GM12878 (cell line): ENCODE results near the gene RGS4. TPM values are rescaled to one million over a fixed set of nuclear protein-coding genes. Genes with fewer than 3 reads are reported as not detected.

Source experiments
- ATAC-seq: fragments of 200-7000 bp; cut with Tn5 transposase; 3 replicates; pipeline ENCODE4 v1.9.1; 2020; ENCODE audit warnings: mild to moderate bottlenecking, moderate library complexity
- Bru-seq: library from RNA; stranded (reverse); fragments of 400-500 nt; gene quantifications from one replicate; lab custom pipeline; 2021; lab: Mats Ljungman, UMichigan
- BruChase-seq, 2 experiments: library from RNA; stranded (reverse); fragments of 400-500 nt; gene quantifications; one replicate each; lab custom pipeline; 2021; lab: Mats Ljungman, UMichigan
- BruUV-seq: library from RNA; stranded (reverse); fragments of 400-500 nt; replicated peaks from 2 replicates; lab custom pipeline; 2021; lab: Mats Ljungman, UMichigan
- CTCF ChIA-PET: fragments of 300-600 bp; sonication (Branson Sonifier 250); formaldehyde crosslinking; extraction: SDS; loops from one replicate; lab custom pipeline; 2021; ENCODE audit warnings: inconsistent platforms; lab: Yijun Ruan, JAX
- POLR2A ChIA-PET: fragments of 350-600 bp; formaldehyde crosslinking; extraction: SDS; loops from one replicate; lab custom pipeline; 2021; ENCODE audit warnings: inconsistent platforms; lab: Charles Lee
- RAD21 ChIA-PET: fragments of 300-600 bp; sonication (Branson Sonifier 250); formaldehyde crosslinking; loops from one replicate; lab custom pipeline; 2023; ENCODE audit warnings: antibody characterized with exemption; ENCODE audit not compliant: unreplicated experiment; lab: Charles Lee
- SMC1A ChIA-PET: fragments of 300-600 bp; sonication (Branson Sonifier 250); formaldehyde crosslinking; loops from one replicate; lab custom pipeline; 2023; ENCODE audit not compliant: unreplicated experiment, uncharacterized antibody; lab: Charles Lee
- DNase-seq: peaks from one replicate; pipeline ENCODE4 v3.0.0-alpha.2; 2011; ENCODE audit warnings: low read depth, low spot score
- FAIRE-seq: peaks from 3 replicates; lab custom pipeline; 2011; peaks lifted over from hg19 to GRCh38; lab: Jason Lieb, UNC
- H2AFZ ChIP-seq: 2 replicates; pipeline ENCODE4 v1.6.0; 2011; ENCODE audit warnings: low read depth, low read length, control low read depth; ENCODE audit not compliant: control insufficient read depth
- H3K27ac ChIP-seq: 2 replicates; pipeline ENCODE4 v1.5.1; 2011; ENCODE audit warnings: control low read depth; ENCODE audit not compliant: control insufficient read depth, insufficient read depth
- H3K27me3 ChIP-seq, 2 experiments: replicated peaks in 1 of 2; 2 replicates each; pipeline versions ENCODE4 v1.6.0 to v1.6.1; 2011; ENCODE audit warnings: low read length in 1 of 2; ENCODE audit not compliant: control insufficient read depth in 2 of 2, insufficient read depth in 2 of 2
- H3K36me3 ChIP-seq, 2 experiments: 2 replicates each; pipeline ENCODE4 v1.5.1; 2011; ENCODE audit warnings: low read length in 1 of 2; ENCODE audit not compliant: control insufficient read depth in 2 of 2, insufficient read depth in 2 of 2
- H3K4me1 ChIP-seq: 2 replicates; pipeline ENCODE4 v1.6.1; 2011; ENCODE audit warnings: mild to moderate bottlenecking, low read length, moderate library complexity, mixed read lengths; ENCODE audit not compliant: control insufficient read depth, insufficient read depth
- H3K4me2 ChIP-seq: 2 replicates; pipeline ENCODE4 v1.6.0; 2011; ENCODE audit warnings: control low read depth; ENCODE audit not compliant: control insufficient read depth, insufficient read depth
- H3K4me3 ChIP-seq: fragments of 200-600 bp; sonication (generic); 2 replicates; pipeline ENCODE4 v1.5.1; 2016
- H3K79me2 ChIP-seq: 2 replicates; pipeline ENCODE4 v1.6.0; 2011; ENCODE audit warnings: low read length; ENCODE audit not compliant: control insufficient read depth, insufficient read depth
- H3K9ac ChIP-seq: 2 replicates; pipeline ENCODE4 v1.8.0; 2011; ENCODE audit warnings: low read length, control low read depth, mixed read lengths; ENCODE audit not compliant: control insufficient read depth, insufficient read depth
- H3K9me3 ChIP-seq: replicated peaks from 3 replicates; pipeline ENCODE4 v1.5.1; 2011; ENCODE audit warnings: mild to moderate bottlenecking, low read length; ENCODE audit not compliant: control insufficient read depth, insufficient read depth
- H4K20me1 ChIP-seq: 2 replicates; pipeline ENCODE4 v1.6.0; 2011; ENCODE audit not compliant: control insufficient read depth, insufficient read depth
- CREM ChIP-seq: IDR thresholded peaks from 2 replicates; pipeline ENCODE4 v1.6.1; 2014; ENCODE audit warnings: antibody characterized with exemption, low read depth
- DPF2 ChIP-seq: fragments of 450-650 bp; IDR thresholded peaks from 2 replicates; pipeline ENCODE4 v1.6.1; 2017; ENCODE audit warnings: mild to moderate bottlenecking
- EP300 ChIP-seq, 2 experiments: fragments of 150-350 bp in 1 of 2; IDR thresholded peaks; 2 replicates each; pipeline ENCODE4 v1.6.1; 2011 to 2012; ENCODE audit warnings: low read depth in 2 of 2, low read length in 2 of 2, borderline replicate concordance in 1 of 2, improper control_type of control experiment in 1 of 2, inconsistent platforms in 1 of 2; ENCODE audit not compliant: control insufficient read depth in 1 of 2
- GABPA ChIP-seq: IDR thresholded peaks from 2 replicates; pipeline ENCODE4 v1.6.1; 2014; ENCODE audit warnings: antibody characterized with exemption, low read depth, mild to moderate bottlenecking, inconsistent platforms
- LARP7 ChIP-seq: fragments of 450-650 bp; IDR thresholded peaks from 2 replicates; pipeline ENCODE4 v1.6.1; 2017; ENCODE audit warnings: mild to moderate bottlenecking
- MYB ChIP-seq: fragments of 150-350 bp; IDR thresholded peaks from 2 replicates; pipeline ENCODE4 v1.6.1; 2014; ENCODE audit warnings: mild to moderate bottlenecking, low read depth, low read length, borderline replicate concordance
- NFYB ChIP-seq: IDR thresholded peaks from 2 replicates; pipeline ENCODE4 v1.6.1; 2011; ENCODE audit warnings: low read depth, mild to moderate bottlenecking, low read length, improper control_type of control experiment, moderate library complexity; ENCODE audit not compliant: insufficient read depth
- PAX5 ChIP-seq: IDR thresholded peaks from 2 replicates; pipeline ENCODE4 v1.6.1; 2011; ENCODE audit warnings: low read depth, low read length, borderline replicate concordance
- SUPT20H ChIP-seq: IDR thresholded peaks from 2 replicates; pipeline ENCODE4 v1.6.1; 2011; ENCODE audit warnings: low read depth, mild to moderate bottlenecking, low read length, moderate library complexity, borderline replicate concordance; ENCODE audit not compliant: control insufficient read depth
- WRNIP1 ChIP-seq: IDR thresholded peaks from 2 replicates; pipeline ENCODE4 v1.6.1; 2011; ENCODE audit warnings: low read depth, low read length, improper control_type of control experiment, borderline replicate concordance
- ZZZ3 ChIP-seq: IDR thresholded peaks from 2 replicates; pipeline ENCODE4 v1.6.1; 2011; ENCODE audit warnings: low read depth; ENCODE audit not compliant: control insufficient read depth, insufficient read length
- WGBS: methylation state at CpG from one replicate; pipeline ENCODE4 v1.1.6; 2016; ENCODE audit warnings: low lambda C conversion rate; ENCODE audit not compliant: insufficient replicate concordance, insufficient coverage; ENCODE audit errors: missing lambda C conversion rate; 5-methylcytosine and 5-hydroxymethylcytosine counted together
- in situ Hi-C: fragments of 300-500 bp; cut with MboI; formaldehyde crosslinking; loops from 9 replicates; pipeline ENCODE4 v1.14.3; 2018; ENCODE audit warnings: mixed read lengths
- intact Hi-C: fragments of 100-400 bp; cut with micrococcal nuclease; formaldehyde crosslinking; loops from one replicate; pipeline ENCODE4 v1.14.2; 2022; ENCODE audit not compliant: unreplicated experiment
- long read RNA-seq, 2 experiments: library from polyadenylated mRNA; unstranded; transcript quantifications; one replicate each; pipeline ENCODE4 v2.0.0, GENCODE V29; 2019 to 2020
- polyA minus RNA-seq, 3 experiments: library from RNA; depleted of rRNA, polyadenylated mRNA; stranded (reverse); fragments of >200 nt; gene quantifications; 2 replicates each; pipeline ENCODE4 v1.2.3, GENCODE V29; 2011
- polyA plus RNA-seq, 11 experiments: library from polyadenylated mRNA; depleted of rRNA in 4 of 11; unstranded in 6 of 11; stranded (reverse) in 5 of 11; fragments of >200 nt; fragmentation: Nextera tagmentation in 4 of 11; fragmentation: Illumina TruSeq in 1 of 11; extraction: Ambion mirVana in 4 of 11; extraction: Trizol in 1 of 11; gene quantifications; 1 replicate in 1 of 11; 2 replicates in 10 of 11; pipeline versions ENCODE4 v1.2.1 to v1.2.3, GENCODE V29; 2011 to 2016; ENCODE audit warnings: inconsistent platforms in 2 of 11, missing spikeins in 2 of 11, low read depth in 1 of 11
- total RNA-seq, 4 experiments: library from RNA; depleted of rRNA in 3 of 4; stranded (reverse); fragments of >200 nt in 3 of 4; fragmentation: Illumina TruSeq in 1 of 4; extraction: Trizol in 1 of 4; gene quantifications; 2 replicates each; pipeline versions ENCODE4 v1.2.1 to v1.2.3, GENCODE V29; 2013 to 2021
- TF ChIP-seq, protein P1 (sequence below): fragments of 450-650 bp; IDR thresholded peaks from 2 replicates; pipeline ENCODE4 v1.6.1; 2017; ENCODE audit warnings: mild to moderate bottlenecking, low read depth, inconsistent platforms; ENCODE audit not compliant: poor library complexity, severe bottlenecking
- TF ChIP-seq, protein P2 (sequence below): IDR thresholded peaks from 2 replicates; pipeline ENCODE4 v1.6.1; 2012; ENCODE audit warnings: low read length, inconsistent platforms
- TF ChIP-seq, protein P3 (sequence below): fragments of 450-650 bp; IDR thresholded peaks from 2 replicates; pipeline ENCODE4 v1.6.1; 2016; ENCODE audit warnings: mild to moderate bottlenecking

The RGS4 gene
- total RNA-seq (2013; cell fraction: nucleolus; rRNA removed), result not detected in 2 replicates
- total RNA-seq (2014; rRNA removed) (not detected in 2 replicates), total RNA-seq (2014; rRNA removed; fragmentation: Illumina TruSeq; extraction: Trizol) (not detected in 2 replicates), total RNA-seq (2021) (not detected in 2 replicates), polyA plus RNA-seq (2011; rRNA removed) (0.09 and 0.14 TPM in 2 replicates), polyA plus RNA-seq (2014; fragmentation: Illumina TruSeq; extraction: Trizol) (not detected in 2 replicates), polyA plus RNA-seq (2014; fragmentation: Nextera tagmentation; extraction: Ambion mirVana) (not detected), polyA plus RNA-seq (2014; rRNA removed) (not detected in 2 replicates), polyA plus RNA-seq (2016; fragmentation: Nextera tagmentation; extraction: Ambion mirVana) (under 1 TPM in 1 of 2 experiments, not detected in 1; 0.05 TPM), polyA minus RNA-seq (2011; rRNA and poly(A)+ RNA removed) (0.10 TPM in 1 of 2 replicates, not detected in the other), Bru-seq, nascent RNA (not detected), BruChase-seq, experiment 1, labeled RNA remaining after a 6-hour chase (percentile 20 among the genes with signal in this experiment), BruChase-seq, experiment 2, labeled RNA remaining after a 2-hour chase (percentile 18 among the genes with signal in this experiment)
- not detected for polyA plus RNA-seq (2011; ENCODE audit: low read depth)
- polyA plus RNA-seq (2011; cell fraction: cytosol; rRNA removed), result 0.03 and 0.06 TPM in 2 replicates
- not detected in 2 replicates for polyA plus RNA-seq (2011; cell fraction: nucleus; rRNA removed)
- not detected in 2 replicates for polyA plus RNA-seq (2012)
- polyA minus RNA-seq (2011; cell fraction: cytosol; rRNA and poly(A)+ RNA removed), result not detected in 2 replicates
- polyA minus RNA-seq (2011; cell fraction: nucleus; rRNA and poly(A)+ RNA removed), result not detected in 2 replicates
- long read RNA-seq, experiment 1, result 0 reads
- long read RNA-seq, experiment 2, result 0 reads

DNA sequence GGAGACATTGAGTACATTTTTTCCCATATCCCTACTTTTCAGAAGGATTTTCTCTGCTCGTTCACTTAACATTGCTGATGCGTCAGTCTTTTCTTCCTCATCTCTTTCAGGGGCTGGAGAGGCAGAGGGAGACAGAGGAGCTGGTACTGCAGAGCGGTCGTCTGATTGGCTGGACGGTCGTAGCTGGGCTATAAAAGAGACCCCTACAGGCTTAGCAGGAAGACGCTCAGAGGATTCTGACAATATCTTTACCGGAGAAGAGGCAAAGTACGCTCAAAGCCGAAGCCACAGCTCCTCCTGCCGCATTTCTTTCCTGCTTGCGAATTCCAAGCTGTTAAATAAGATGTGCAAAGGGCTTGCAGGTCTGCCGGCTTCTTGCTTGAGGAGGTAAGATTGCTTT, at the start of gene RGS4:
RGS4 (plus strand) TSS at position 220 of the 400 bp plus-strand sequence; CDS start at position 344, 124 bp downstream.
- DNase-seq, result no peak
- Histone ChIP-seq H3K27me3 (peaks cover 0 to 8% of the 10 kb centered on the region in 2 experiments; a peak in 1 of 4 replicates), H3K79me2 (no peaks in the 10 kb centered on the region), H3K27ac (no peak within 1 kb of the TSS), H3K9me3 (no peaks in the 10 kb centered on the region), H4K20me1 (no peaks in the 10 kb centered on the region), H3K4me3 (no peak within 1 kb of the TSS), H3K36me3 (no peaks in the 10 kb centered on the region), H3K4me1 (no peaks in the 10 kb centered on the region), H2AFZ (no peak within 1 kb of the TSS), H3K4me2 (no peak within 1 kb of the TSS), H3K9ac (no peak within 1 kb of the TSS)
- CTCF ChIA-PET, result interaction anchor here (1.1 to 8.1 kb wide), 5 partner anchors 25 to 250 kb away, joined by 3 to 136 read pairs (median 4); no protein-coding TSS in a partner anchor
- BruUV-seq, result no TSS peak
- in situ Hi-C loops, result no loop called here
- RAD21 ChIA-PET, result interaction anchor here (1.1 kb wide), 1 partner anchor 247 kb away, joined by 3 read pairs; no protein-coding TSS in a partner anchor
- SMC1A ChIA-PET, result interaction anchor here (7.0 kb wide), 1 partner anchor 246 kb away, joined by 69 read pairs; no protein-coding TSS in a partner anchor
- intact Hi-C loops, result no loop called here
- POLR2A ChIA-PET, result no interaction called here
- FAIRE-seq, result no peak
- 14% methylated on average over 13 of the region's 13 CpGs for WGBS
- ATAC-seq, result no peak
- TF ChIP-seq EP300 (IDR thresholded peaks at IDR 0.05; ENCODE audit: borderline replicate concordance in 1 of 2, control insufficient read depth in 1 of 2, low read depth in 2 of 2, low read length in 2 of 2), result no peak
- TF ChIP-seq, protein P1, sequence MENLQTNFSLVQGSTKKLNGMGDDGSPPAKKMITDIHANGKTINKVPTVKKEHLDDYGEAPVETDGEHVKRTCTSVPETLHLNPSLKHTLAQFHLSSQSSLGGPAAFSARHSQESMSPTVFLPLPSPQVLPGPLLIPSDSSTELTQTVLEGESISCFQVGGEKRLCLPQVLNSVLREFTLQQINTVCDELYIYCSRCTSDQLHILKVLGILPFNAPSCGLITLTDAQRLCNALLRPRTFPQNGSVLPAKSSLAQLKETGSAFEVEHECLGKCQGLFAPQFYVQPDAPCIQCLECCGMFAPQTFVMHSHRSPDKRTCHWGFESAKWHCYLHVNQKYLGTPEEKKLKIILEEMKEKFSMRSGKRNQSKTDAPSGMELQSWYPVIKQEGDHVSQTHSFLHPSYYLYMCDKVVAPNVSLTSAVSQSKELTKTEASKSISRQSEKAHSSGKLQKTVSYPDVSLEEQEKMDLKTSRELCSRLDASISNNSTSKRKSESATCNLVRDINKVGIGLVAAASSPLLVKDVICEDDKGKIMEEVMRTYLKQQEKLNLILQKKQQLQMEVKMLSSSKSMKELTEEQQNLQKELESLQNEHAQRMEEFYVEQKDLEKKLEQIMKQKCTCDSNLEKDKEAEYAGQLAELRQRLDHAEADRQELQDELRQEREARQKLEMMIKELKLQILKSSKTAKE, result no peak
- no peak for TF ChIP-seq LARP7
- TF ChIP-seq, protein P2, sequence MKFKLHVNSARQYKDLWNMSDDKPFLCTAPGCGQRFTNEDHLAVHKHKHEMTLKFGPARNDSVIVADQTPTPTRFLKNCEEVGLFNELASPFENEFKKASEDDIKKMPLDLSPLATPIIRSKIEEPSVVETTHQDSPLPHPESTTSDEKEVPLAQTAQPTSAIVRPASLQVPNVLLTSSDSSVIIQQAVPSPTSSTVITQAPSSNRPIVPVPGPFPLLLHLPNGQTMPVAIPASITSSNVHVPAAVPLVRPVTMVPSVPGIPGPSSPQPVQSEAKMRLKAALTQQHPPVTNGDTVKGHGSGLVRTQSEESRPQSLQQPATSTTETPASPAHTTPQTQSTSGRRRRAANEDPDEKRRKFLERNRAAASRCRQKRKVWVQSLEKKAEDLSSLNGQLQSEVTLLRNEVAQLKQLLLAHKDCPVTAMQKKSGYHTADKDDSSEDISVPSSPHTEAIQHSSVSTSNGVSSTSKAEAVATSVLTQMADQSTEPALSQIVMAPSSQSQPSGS, result no peak
- no peak for TF ChIP-seq SUPT20H
- TF ChIP-seq, protein P3, sequence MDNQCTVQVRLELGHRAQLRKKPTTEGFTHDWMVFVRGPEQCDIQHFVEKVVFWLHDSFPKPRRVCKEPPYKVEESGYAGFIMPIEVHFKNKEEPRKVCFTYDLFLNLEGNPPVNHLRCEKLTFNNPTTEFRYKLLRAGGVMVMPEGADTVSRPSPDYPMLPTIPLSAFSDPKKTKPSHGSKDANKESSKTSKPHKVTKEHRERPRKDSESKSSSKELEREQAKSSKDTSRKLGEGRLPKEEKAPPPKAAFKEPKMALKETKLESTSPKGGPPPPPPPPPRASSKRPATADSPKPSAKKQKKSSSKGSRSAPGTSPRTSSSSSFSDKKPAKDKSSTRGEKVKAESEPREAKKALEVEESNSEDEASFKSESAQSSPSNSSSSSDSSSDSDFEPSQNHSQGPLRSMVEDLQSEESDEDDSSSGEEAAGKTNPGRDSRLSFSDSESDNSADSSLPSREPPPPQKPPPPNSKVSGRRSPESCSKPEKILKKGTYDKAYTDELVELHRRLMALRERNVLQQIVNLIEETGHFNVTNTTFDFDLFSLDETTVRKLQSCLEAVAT, result no peak
- TF ChIP-seq CREM, result no peak
- no peak for TF ChIP-seq NFYB
- no peak for TF ChIP-seq MYB
- TF ChIP-seq PAX5, result no peak
- TF ChIP-seq WRNIP1, result no peak
- TF ChIP-seq GABPA, result no peak
- TF ChIP-seq DPF2, result no peak
- no peak for TF ChIP-seq ZZZ3
